ENCODE results near the gene UBE2D2.
"Not testable (repeated sequence)": the region's sequence is repeated elsewhere in the genome, so short reads cannot be mapped to it uniquely, and the experiment has no call there.

UBE2D2 gene

DNA sequence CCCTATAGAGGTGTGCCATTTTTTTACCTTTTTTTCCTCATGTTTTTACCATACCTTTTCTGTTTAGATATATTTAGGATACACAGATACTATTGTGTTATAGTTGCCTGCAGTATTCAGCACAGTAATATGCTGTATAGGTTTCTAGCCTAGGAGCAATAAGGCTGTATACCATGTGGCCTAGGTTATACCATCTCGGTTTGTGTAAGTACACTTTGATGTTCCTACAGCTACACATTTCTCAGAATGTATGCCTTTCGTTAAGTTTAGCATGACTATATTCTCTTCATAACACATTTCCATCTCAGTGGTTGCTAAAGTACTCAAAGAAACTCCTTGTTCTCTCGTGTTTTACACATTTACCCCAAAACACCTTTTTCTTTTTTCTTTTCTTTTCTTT, 23.0 kb downstream of the UBE2D2 start:
- DNase-seq (ENCODE audit: low spot score) = no peak

DNA sequence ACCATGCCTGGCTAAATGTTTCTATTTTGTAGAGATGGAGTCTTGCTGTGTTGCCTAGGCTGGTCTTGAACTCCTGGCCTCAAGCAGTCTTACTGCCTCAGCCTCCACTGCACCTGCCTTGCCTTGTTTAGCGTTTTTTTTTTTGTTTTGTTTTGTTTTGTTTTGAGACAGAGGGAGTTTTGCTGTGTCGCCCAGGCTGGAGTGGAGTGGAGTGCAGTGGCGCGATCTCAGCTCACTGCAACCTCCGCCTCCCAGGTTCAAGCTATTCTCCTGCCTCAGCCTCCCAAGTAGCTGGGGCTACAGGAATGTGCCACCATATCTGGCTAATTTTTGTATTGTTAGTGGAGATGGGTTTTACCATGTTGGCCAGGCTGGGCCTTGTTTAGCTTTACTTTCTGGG, 27.0 kb downstream of the UBE2D2 start:
- not testable (repeated sequence) for DNase-seq (ENCODE audit: low spot score)

- DNase-seq (ENCODE audit: low spot score) = no peak
Measured at GRCh38 chr5:139588962-139589361, 27.8 kb downstream of the UBE2D2 start.

GRCh38 chr5:139592289-139592688, 31.1 kb downstream of the UBE2D2 start:
- DNase-seq (ENCODE audit: low spot score) = no peak

DNA sequence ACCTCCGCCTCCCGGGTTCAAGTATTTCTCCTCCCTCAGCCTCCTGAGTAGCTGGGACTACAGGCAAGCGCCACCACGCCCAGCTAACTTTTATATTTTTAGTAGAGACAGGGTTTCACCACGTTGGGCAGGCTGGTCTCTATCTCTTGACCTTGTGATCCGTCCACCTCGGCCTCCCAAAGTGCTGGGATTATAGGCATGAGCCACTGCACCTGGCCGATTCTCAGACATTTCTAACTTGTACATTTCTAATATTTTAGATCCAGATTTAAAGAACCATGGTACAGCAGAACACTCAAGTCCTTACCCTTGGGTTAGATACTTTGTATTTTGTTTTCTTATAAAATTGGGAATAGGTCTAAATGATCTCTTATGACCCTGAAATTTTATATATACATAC, 31.9 kb downstream of the UBE2D2 start:
- DNase-seq (ENCODE audit: low spot score) = not testable (repeated sequence)

DNA sequence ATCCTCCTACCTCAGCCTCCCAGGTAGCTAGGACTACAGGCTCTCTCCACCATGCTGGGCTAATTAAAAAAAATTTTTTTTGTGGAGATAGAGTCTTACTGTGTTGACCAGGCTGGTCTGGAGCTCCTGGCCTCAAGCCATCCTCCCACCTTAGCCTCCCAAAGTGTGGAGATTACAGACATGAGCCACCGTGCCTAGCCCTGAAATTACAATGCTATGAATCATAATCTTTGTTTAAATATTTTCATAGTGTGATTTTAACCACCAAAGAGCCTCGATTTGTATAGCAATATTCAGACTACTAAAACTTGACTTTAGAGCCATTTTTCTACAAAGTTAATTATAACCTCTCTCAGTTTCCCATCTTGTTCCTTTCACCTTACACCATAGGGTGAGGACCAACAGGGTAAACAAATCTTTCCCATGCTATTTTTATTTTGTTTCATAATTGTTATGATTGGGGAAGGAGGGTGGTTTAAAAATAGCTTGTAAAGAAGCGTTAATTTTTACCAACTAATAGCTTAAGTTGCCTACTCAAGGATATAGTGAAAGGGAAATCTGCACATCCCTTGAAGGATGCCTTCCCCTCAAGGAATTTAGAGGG, 32.7 kb downstream of the UBE2D2 start:
- DNase-seq (ENCODE audit: low spot score) = peak; percentile 34

DNA sequence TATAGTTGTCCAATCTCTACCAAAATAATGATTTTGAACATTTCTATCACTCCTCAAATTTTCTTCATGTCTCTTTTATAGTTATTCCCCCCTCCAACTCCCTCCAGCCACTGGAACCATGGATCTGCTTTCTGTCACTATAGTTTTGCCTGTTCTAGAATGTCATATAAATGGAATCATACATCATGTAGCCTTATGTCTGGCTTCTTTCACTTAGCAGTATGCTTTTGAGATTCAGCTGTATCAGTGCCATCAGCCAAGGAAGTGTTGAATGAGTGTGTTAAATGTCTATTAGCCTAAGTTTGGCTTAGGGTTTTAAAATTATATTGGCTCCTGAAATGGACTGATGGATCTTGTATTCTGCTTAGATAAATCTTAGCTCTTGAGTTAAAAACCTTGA, 36.0 kb downstream of the UBE2D2 start:
- DNase-seq (ENCODE audit: low spot score) = no peak

- DNase-seq (ENCODE audit: low spot score) = not testable (repeated sequence)
Measured at GRCh38 chr5:139598601-139598965, 37.4 kb downstream of the UBE2D2 start.

GRCh38 chr5:139600336-139600949, 39.3 kb downstream of the UBE2D2 start:
- DNase-seq (ENCODE audit: low spot score) = peak; percentile 33

- no peak for DNase-seq (ENCODE audit: low spot score)
Measured at GRCh38 chr5:139601429-139601828, 40.3 kb downstream of the UBE2D2 start.

DNA sequence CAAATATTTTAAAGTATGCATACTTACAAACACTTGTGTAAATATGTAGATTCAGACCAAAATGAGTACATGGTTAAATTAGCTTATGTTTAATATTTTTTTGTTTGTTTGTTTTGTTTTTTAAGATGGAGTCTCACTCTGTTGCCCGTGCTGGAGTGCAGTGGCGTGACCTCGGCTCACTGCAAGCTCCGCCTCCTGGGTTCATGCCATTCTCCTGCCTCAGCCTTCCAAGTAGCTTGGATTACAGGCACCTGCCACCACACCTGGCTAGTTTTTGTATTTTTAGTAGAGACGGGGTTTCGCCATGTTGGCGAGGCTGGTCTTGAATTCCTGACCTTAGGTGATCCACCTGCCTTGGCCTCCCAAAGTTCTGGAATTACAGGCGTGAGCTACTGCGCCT, 40.8 kb downstream of the UBE2D2 start:
- DNase-seq (ENCODE audit: low spot score) = not testable (repeated sequence)

GRCh38 chr5:139605887-139606286, 44.7 kb downstream of the UBE2D2 start:
- DNase-seq (ENCODE audit: low spot score) = no peak

DNA sequence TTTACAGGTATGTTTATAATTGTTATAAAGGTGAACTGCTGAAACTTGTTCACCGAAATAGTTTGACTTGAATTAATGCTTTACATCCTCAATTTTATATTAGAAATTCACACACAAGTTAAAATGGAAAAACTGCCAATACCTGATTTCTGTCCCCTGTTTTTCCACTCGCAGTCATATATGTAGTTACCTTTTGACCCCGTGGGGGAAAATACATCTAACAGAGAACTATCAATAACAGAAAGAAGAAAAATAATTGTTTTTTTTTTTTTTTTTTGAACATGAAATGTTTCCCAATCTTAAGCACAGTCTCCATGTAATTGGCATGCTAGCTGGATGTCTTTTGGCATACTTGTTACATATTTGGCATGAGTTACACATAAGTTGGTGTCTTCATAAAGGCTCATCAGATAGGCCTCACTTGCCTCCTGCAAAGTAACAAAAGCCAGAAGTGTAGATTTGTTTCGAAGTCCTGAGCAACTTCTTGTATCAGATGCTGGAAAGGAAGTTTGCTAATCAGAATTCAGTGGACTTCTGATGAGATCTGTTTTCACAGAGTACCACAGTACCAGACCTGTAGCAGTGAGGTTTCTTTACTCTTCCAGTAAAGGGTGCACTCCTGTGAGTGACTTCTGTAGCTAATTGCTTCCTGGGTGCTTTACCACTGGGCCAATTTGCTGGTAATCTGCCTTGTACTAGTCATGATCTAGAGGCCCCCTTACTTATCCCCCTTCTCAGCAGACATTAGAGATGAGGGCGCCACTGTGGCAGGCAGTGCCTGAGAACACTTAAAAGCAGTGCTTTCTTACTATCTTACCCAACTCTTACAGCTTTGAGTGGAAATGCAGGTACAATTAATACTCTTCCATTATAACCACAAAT, 50.8 kb downstream of the UBE2D2 start:
- no peak for DNase-seq (ENCODE audit: low spot score)

- no peak for DNase-seq (ENCODE audit: low spot score)
Measured at GRCh38 chr5:139619861-139620260, 58.7 kb downstream of the UBE2D2 start.

- not testable (repeated sequence) for DNase-seq (ENCODE audit: low spot score)
Measured at GRCh38 chr5:139625398-139625797, 64.3 kb downstream of the UBE2D2 start.

GRCh38 chr5:139630855-139631254, 69.7 kb downstream of the UBE2D2 start:
- DNase-seq (ENCODE audit: low spot score) = no peak

GRCh38 chr5:139631520-139632165, 70.5 kb downstream of the UBE2D2 start:
- no peak for DNase-seq (ENCODE audit: low spot score)

DNA sequence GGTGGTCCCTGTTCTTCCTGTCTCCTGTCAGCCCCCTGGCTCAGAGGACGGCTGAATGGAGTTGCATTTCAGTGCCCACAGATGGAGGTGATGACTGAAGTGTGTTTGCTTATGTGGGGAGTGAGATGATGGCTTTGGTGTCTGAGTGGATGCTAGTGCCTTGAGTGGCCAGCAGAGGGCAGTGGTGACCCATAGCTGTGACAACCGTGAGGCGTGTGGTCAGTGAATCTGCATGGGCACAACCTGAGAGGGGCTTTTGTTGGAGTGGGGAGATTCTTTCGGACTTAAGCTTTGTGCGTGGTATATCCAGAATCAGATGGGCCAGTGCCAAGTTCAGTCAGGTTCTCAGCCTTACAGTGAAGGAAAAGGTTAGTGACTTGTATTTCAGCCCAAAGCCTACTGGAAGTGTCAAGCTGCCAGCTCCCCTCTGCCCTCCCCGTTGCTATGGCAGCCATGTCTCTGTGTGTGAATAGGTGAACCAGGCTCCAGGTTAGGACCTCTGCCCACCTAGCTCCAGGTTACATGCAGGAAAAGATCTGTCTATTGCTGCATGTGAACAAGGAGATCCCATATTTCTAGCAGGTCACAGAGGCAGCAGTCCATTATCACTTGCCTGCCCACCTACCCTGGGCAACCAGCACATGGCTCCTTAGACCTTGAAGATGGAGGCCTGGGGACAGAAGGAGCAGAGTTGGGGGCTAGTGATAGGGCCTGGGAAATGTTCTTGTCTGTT, 72.3 kb downstream of the UBE2D2 start:
- peak; percentile 83 for DNase-seq (ENCODE audit: low spot score)

GRCh38 chr5:139634028-139634325, 72.8 kb downstream of the UBE2D2 start:
- DNase-seq (ENCODE audit: low spot score) = no peak

DNA sequence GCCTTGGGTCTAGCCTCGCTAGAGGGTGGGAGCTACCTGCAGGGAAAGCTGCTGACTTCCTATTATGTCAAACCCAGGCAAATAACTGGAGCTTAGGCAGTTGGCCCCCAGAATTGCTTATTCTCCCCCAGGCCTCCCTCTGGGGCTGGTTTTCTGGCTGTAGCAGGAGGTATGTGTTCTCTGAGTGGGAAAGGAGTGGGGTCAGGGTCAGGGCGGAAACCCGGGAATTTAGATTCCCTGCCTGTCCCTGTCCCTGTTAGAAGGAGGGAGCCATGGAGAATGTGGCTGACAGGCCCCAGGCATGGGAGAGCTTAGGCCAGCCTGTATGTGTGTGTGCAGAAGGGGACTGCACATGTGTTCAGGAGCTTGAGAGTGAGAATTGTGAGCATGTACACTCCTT, 73.4 kb downstream of the UBE2D2 start:
- DNase-seq (ENCODE audit: low spot score) = no peak

GRCh38 chr5:139635191-139635590, 74.1 kb downstream of the UBE2D2 start:
- DNase-seq (ENCODE audit: low spot score) = no peak

- DNase-seq (ENCODE audit: low spot score) = peak; percentile 87
Measured at GRCh38 chr5:139635606-139636206, 74.6 kb downstream of the UBE2D2 start.
